ENCODE data around the gene FAM153A.
A peak's percentile ranks its signal among the peaks of the same experiment; 100 is the strongest.
"Not testable (repeated sequence)": the region's sequence is repeated elsewhere in the genome, so short reads cannot be mapped to it uniquely, and the experiment has no call there.

Gene FAM153A

GRCh38 chr5:177782792-177783633 lies at the start of gene FAM153A:
Gene FAM153A (minus strand): TSS chr5:177782899.
- H3K27ac ChIP-seq; DNase-seq (ENCODE audit: low read depth, low spot score): not testable (repeated sequence)

GRCh38 chr5:177832287-177832686 lies 49.6 kb upstream of the FAM153A start:
- not testable (repeated sequence) for DNase-seq (ENCODE audit: low read depth, low spot score); H3K27ac ChIP-seq

GRCh38 chr5:177826073-177826472 lies 43.4 kb upstream of the FAM153A start:
- DNase-seq (ENCODE audit: low read depth, low spot score); H3K27ac ChIP-seq: not testable (repeated sequence)

GRCh38 chr5:177824776-177825175 lies 42.1 kb upstream of the FAM153A start:
- H3K27ac ChIP-seq; DNase-seq (ENCODE audit: low read depth, low spot score): not testable (repeated sequence)

- not testable (repeated sequence) for DNase-seq (ENCODE audit: low read depth, low spot score); H3K27ac ChIP-seq
These were observed 39.8 kb upstream of the FAM153A start for GRCh38 chr5:177822489-177822888.

- DNase-seq (ENCODE audit: low read depth, low spot score); H3K27ac ChIP-seq: not testable (repeated sequence)
These were observed 37.0 kb upstream of the FAM153A start for GRCh38 chr5:177819664-177820063.

GRCh38 chr5:177812814-177813425 lies 30.2 kb upstream of the FAM153A start:
- not testable (repeated sequence) for H3K27ac ChIP-seq; DNase-seq (ENCODE audit: low read depth, low spot score)

GRCh38 chr5:177812160-177812743 lies 29.6 kb upstream of the FAM153A start:
- not testable (repeated sequence) for DNase-seq (ENCODE audit: low read depth, low spot score)

GRCh38 chr5:177809209-177809913 lies 26.7 kb upstream of the FAM153A start:
- H3K27ac ChIP-seq; DNase-seq (ENCODE audit: low read depth, low spot score): not testable (repeated sequence)

More at GRCh38 chr5:177812160-177812743, 29.6 kb upstream of the FAM153A start:
- H3K27ac ChIP-seq, result not testable (repeated sequence)

- H3K27ac ChIP-seq, result not testable (repeated sequence)
These were observed 25.7 kb upstream of the FAM153A start for GRCh38 chr5:177808420-177808819.

GRCh38 chr5:177807265-177807664 lies 24.6 kb upstream of the FAM153A start:
- not testable (repeated sequence) for DNase-seq (ENCODE audit: low read depth, low spot score); H3K27ac ChIP-seq

More at GRCh38 chr5:177808420-177808819, 25.7 kb upstream of the FAM153A start:
- DNase-seq (ENCODE audit: low read depth, low spot score), result not testable (repeated sequence)

GRCh38 chr5:177801427-177801826 lies 18.7 kb upstream of the FAM153A start:
- DNase-seq (ENCODE audit: low read depth, low spot score), result peak; percentile 40
- H3K27ac ChIP-seq, result not testable (repeated sequence)

GRCh38 chr5:177798237-177798840 lies 15.6 kb upstream of the FAM153A start:
- not testable (repeated sequence) for H3K27ac ChIP-seq; DNase-seq (ENCODE audit: low read depth, low spot score)

GRCh38 chr5:177793272-177793671 lies 10.6 kb upstream of the FAM153A start:
- not testable (repeated sequence) for H3K27ac ChIP-seq; DNase-seq (ENCODE audit: low read depth, low spot score)

- not testable (repeated sequence) for DNase-seq (ENCODE audit: low read depth, low spot score)
These were observed 8.9 kb upstream of the FAM153A start for GRCh38 chr5:177791649-177792048.

GRCh38 chr5:177782169-177782568 lies 530 bp downstream of the FAM153A start:
- not testable (repeated sequence) for DNase-seq (ENCODE audit: low read depth, low spot score); H3K27ac ChIP-seq

More at GRCh38 chr5:177791649-177792048, 8.9 kb upstream of the FAM153A start:
- not testable (repeated sequence) for H3K27ac ChIP-seq

GRCh38 chr5:177771206-177771605 lies 11.5 kb downstream of the FAM153A start:
- not testable (repeated sequence) for H3K27ac ChIP-seq
- peak; percentile 2 for DNase-seq (ENCODE audit: low read depth, low spot score)

- DNase-seq (ENCODE audit: low read depth, low spot score); H3K27ac ChIP-seq: not testable (repeated sequence)
These were observed 12.1 kb downstream of the FAM153A start for GRCh38 chr5:177770646-177771045.

- H3K27ac ChIP-seq; DNase-seq (ENCODE audit: low read depth, low spot score): not testable (repeated sequence)
These were observed 18.8 kb downstream of the FAM153A start for GRCh38 chr5:177763737-177764508.

All from epithelial cell of prostate (primary cell).